ENCODE data around the gene CPA5.
"Not testable (repeated sequence)": the region's sequence is repeated elsewhere in the genome, so short reads cannot be mapped to it uniquely, and the experiment has no call there.

Gene CPA5

GRCh38 chr7:130359276-130359857, 14.8 kb downstream of the CPA5 start:
- DNase-seq (ENCODE audit: low read depth): no peak

- no peak for DNase-seq (ENCODE audit: low read depth)
Measured at GRCh38 chr7:130360518-130360917, 15.9 kb downstream of the CPA5 start.

GRCh38 chr7:130361681-130362080, 17.1 kb downstream of the CPA5 start:
- no peak for DNase-seq (ENCODE audit: low read depth)

- no peak for DNase-seq (ENCODE audit: low read depth)
Measured at GRCh38 chr7:130362251-130362816, 17.7 kb downstream of the CPA5 start.

GRCh38 chr7:130363026-130363847, 18.6 kb downstream of the CPA5 start:
- no peak for DNase-seq (ENCODE audit: low read depth)

- DNase-seq (ENCODE audit: low read depth): no peak
Measured at GRCh38 chr7:130364451-130364850, 19.8 kb downstream of the CPA5 start.

GRCh38 chr7:130365088-130365487, 20.5 kb downstream of the CPA5 start:
- DNase-seq (ENCODE audit: low read depth): no peak

GRCh38 chr7:130365511-130366441, 21.2 kb downstream of the CPA5 start:
- DNase-seq (ENCODE audit: low read depth): no peak

GRCh38 chr7:130366564-130366963, 21.9 kb downstream of the CPA5 start:
- DNase-seq (ENCODE audit: low read depth): no peak

- DNase-seq (ENCODE audit: low read depth): no peak
Measured at GRCh38 chr7:130367088-130367755, 22.6 kb downstream of the CPA5 start.

- no peak for DNase-seq (ENCODE audit: low read depth)
Measured at GRCh38 chr7:130367836-130368746, 23.5 kb downstream of the CPA5 start.

GRCh38 chr7:130369110-130369711, 24.6 kb downstream of the CPA5 start:
- DNase-seq (ENCODE audit: low read depth): no peak

GRCh38 chr7:130369831-130370550, 25.4 kb downstream of the CPA5 start:
- DNase-seq (ENCODE audit: low read depth): no peak

- no peak for DNase-seq (ENCODE audit: low read depth)
Measured at GRCh38 chr7:130371046-130371445, 26.4 kb downstream of the CPA5 start.

- no peak for DNase-seq (ENCODE audit: low read depth)
Measured at GRCh38 chr7:130372402-130373165, 28.0 kb downstream of the CPA5 start.

- no peak for DNase-seq (ENCODE audit: low read depth)
Measured at GRCh38 chr7:130374507-130374906, 29.9 kb downstream of the CPA5 start.

- DNase-seq (ENCODE audit: low read depth): not testable (repeated sequence)
Measured at GRCh38 chr7:130376461-130376860, 31.8 kb downstream of the CPA5 start.

GRCh38 chr7:130377178-130377577, 32.6 kb downstream of the CPA5 start:
- DNase-seq (ENCODE audit: low read depth): no peak

GRCh38 chr7:130379019-130379418, 34.4 kb downstream of the CPA5 start:
- DNase-seq (ENCODE audit: low read depth): no peak

All from T-helper 22 cell (primary cell).